Measurements from ENCODE around the gene UBE2O.
"Not testable (repeated sequence)": the region's sequence is repeated elsewhere in the genome, so short reads cannot be mapped to it uniquely, and the experiment has no call there.

UBE2O gene

GRCh38 chr17:76350463-76350862, 102.5 kb downstream of the UBE2O start:
- DNase-seq (ENCODE audit: low read depth): no peak
- no peak for TF ChIP-seq CTCF (IDR thresholded peaks at IDR 0.05; ENCODE audit: low read depth, low read length)
- TF ChIP-seq MAX (IDR thresholded peaks at IDR 0.05; ENCODE audit: low read depth, low read length): no peak
- no peak for TF ChIP-seq MYC (IDR thresholded peaks at IDR 0.05; ENCODE audit: low read depth, low read length)
- no peak for TF ChIP-seq POLR2A (IDR thresholded peaks at IDR 0.05; ENCODE audit: extremely low read depth, insufficient read length)
- H3K4me3 ChIP-seq (ENCODE audit: low read depth, low read length): no peak overlapping the region

GRCh38 chr17:76346936-76347335, 106.0 kb downstream of the UBE2O start:
- DNase-seq (ENCODE audit: low read depth); H3K4me3 ChIP-seq (ENCODE audit: low read depth, low read length): not testable (repeated sequence)

GRCh38 chr17:76345377-76345974, 107.5 kb downstream of the UBE2O start:
- H3K4me3 ChIP-seq (ENCODE audit: low read depth, low read length): no peak overlapping the region
- no peak for DNase-seq (ENCODE audit: low read depth)
- TF ChIP-seq MAX (IDR thresholded peaks at IDR 0.05; ENCODE audit: low read depth, low read length) (no peak), POLR2A (IDR thresholded peaks at IDR 0.05; ENCODE audit: extremely low read depth, insufficient read length) (no peak), MYC (IDR thresholded peaks at IDR 0.05; ENCODE audit: low read depth, low read length) (no peak), CTCF (IDR thresholded peaks at IDR 0.05; ENCODE audit: low read depth, low read length) (no peak)

GRCh38 chr17:76343106-76343505, 109.8 kb downstream of the UBE2O start:
- H3K4me3 ChIP-seq (ENCODE audit: low read depth, low read length): no peak overlapping the region
- DNase-seq (ENCODE audit: low read depth): no peak
- TF ChIP-seq CTCF (IDR thresholded peaks at IDR 0.05; ENCODE audit: low read depth, low read length) (no peak), POLR2A (IDR thresholded peaks at IDR 0.05; ENCODE audit: extremely low read depth, insufficient read length) (no peak), MYC (IDR thresholded peaks at IDR 0.05; ENCODE audit: low read depth, low read length) (no peak), MAX (IDR thresholded peaks at IDR 0.05; ENCODE audit: low read depth, low read length) (no peak)

- TF ChIP-seq MAX (IDR thresholded peaks at IDR 0.05; ENCODE audit: low read depth, low read length): no peak
- no peak for TF ChIP-seq MYC (IDR thresholded peaks at IDR 0.05; ENCODE audit: low read depth, low read length)
- TF ChIP-seq CTCF (IDR thresholded peaks at IDR 0.05; ENCODE audit: low read depth, low read length): no peak
- TF ChIP-seq POLR2A (IDR thresholded peaks at IDR 0.05; ENCODE audit: extremely low read depth, insufficient read length): no peak
- no peak overlapping the region for H3K4me3 ChIP-seq (ENCODE audit: low read depth, low read length)
- no peak for DNase-seq (ENCODE audit: low read depth)
Observed at GRCh38 chr17:76341301-76341700, 111.7 kb downstream of the UBE2O start.
